B cell (primary cell): ENCODE results near the gene NKD2. TPM values are rescaled to one million over a fixed set of nuclear protein-coding genes. Genes with fewer than 3 reads are reported as not detected.

Source experiments
- ATAC-seq: fragments of 200-7000 bp; cut with Tn5 transposase; one replicate; pipeline ENCODE4 v1.10.0; 2021; ENCODE audit warnings: low read depth, mild to moderate bottlenecking, moderate number of reproducible peaks, moderate library complexity
- CTCF ChIA-PET: fragments of 350-600 bp; sonication (Branson Sonifier 250); formaldehyde crosslinking; loops from one replicate; lab custom pipeline; 2021; ENCODE audit warnings: antibody characterized with exemption, inconsistent platforms; lab: Charles Lee
- POLR2A ChIA-PET: fragments of 350-600 bp; sonication (Branson Sonifier 250); formaldehyde crosslinking; loops from one replicate; lab custom pipeline; 2021; ENCODE audit warnings: antibody characterized with exemption; lab: Charles Lee
- DNase-seq: peaks from one replicate; pipeline ENCODE4 v3.0.0; 2013
- H2AFZ ChIP-seq: 2 replicates; pipeline ENCODE4 v1.6.1; 2012; ENCODE audit warnings: mild to moderate bottlenecking, low read depth, low read length; ENCODE audit not compliant: insufficient read depth, poor library complexity, severe bottlenecking
- H3K27ac ChIP-seq, 2 donors: 1 replicate in 1 of 2; 2 replicates in 1 of 2; pipeline ENCODE4 v1.5.1; 2012 to 2013; ENCODE audit warnings: low read length in 2 of 2, mild to moderate bottlenecking in 2 of 2, moderate library complexity in 1 of 2
- H3K27me3 ChIP-seq, 4 experiments: fragments of 200-600 bp in 1 of 4; sonication (generic) in 1 of 4; replicated peaks in 1 of 4; 1 replicate in 2 of 4; 2 replicates in 2 of 4; pipeline versions ENCODE4 v1.6.1 to v1.7.0; 2013 to 2016; ENCODE audit warnings: low read length in 3 of 4, mild to moderate bottlenecking in 2 of 4, mixed read lengths in 1 of 4, moderate library complexity in 1 of 4; ENCODE audit not compliant: insufficient read depth in 4 of 4, control insufficient read depth in 3 of 4; ENCODE audit errors: control extremely low read depth in 1 of 4
- H3K36me3 ChIP-seq, 2 experiments: replicated peaks in 1 of 2; 1 replicate in 1 of 2; 2 replicates in 1 of 2; pipeline versions ENCODE4 v1.6.1 to v1.7.1; 2013; ENCODE audit warnings: low read length in 1 of 2; ENCODE audit not compliant: insufficient read depth in 2 of 2, control insufficient read depth in 1 of 2; ENCODE audit errors: control extremely low read depth in 1 of 2, extremely low read depth in 1 of 2
- H3K4me1 ChIP-seq, 2 donors: fragments of 200-600 bp in 1 of 2; sonication (generic) in 1 of 2; 1 replicate in 1 of 2; 2 replicates in 1 of 2; pipeline versions ENCODE4 v1.5.1 to v1.6.1; 2013 to 2017; ENCODE audit warnings: low read length in 2 of 2; ENCODE audit not compliant: control insufficient read depth in 2 of 2, insufficient read depth in 2 of 2
- H3K4me2 ChIP-seq: replicated peaks from 2 replicates; pipeline ENCODE3; 2012; ENCODE audit warnings: mild to moderate bottlenecking, low read depth, low read length; ENCODE audit not compliant: poor library complexity, severe bottlenecking
- H3K4me3 ChIP-seq, 5 experiments: fragments of 200-600 bp in 1 of 5; sonication (generic) in 1 of 5; 1 replicate in 3 of 5; 2 replicates in 2 of 5; pipeline versions ENCODE4 v1.5.1 to v1.7.0; 2011 to 2016; ENCODE audit warnings: low read length in 4 of 5, mild to moderate bottlenecking in 4 of 5, low read depth in 2 of 5, control low read depth in 1 of 5, moderate library complexity in 1 of 5; ENCODE audit not compliant: insufficient read depth in 1 of 5; ENCODE audit errors: control extremely low read depth in 1 of 5, extremely low read depth in 1 of 5
- H3K79me2 ChIP-seq: fragments of 200-600 bp; sonication (generic); one replicate; pipeline ENCODE4 v1.6.0; 2016; ENCODE audit warnings: low read length; ENCODE audit not compliant: control insufficient read depth, insufficient read depth
- H3K9ac ChIP-seq: fragments of 200-600 bp; sonication (generic); 2 replicates; pipeline ENCODE4 v1.6.1; 2017; ENCODE audit warnings: mild to moderate bottlenecking, low read length, moderate library complexity
- H3K9me3 ChIP-seq, 3 donors: one replicate each; pipeline versions ENCODE4 v1.6.1 to v1.7.1; 2013; ENCODE audit warnings: low read length in 2 of 3; ENCODE audit not compliant: control insufficient read depth in 2 of 3, insufficient read depth in 1 of 3; ENCODE audit errors: control extremely low read depth in 1 of 3
- H4K20me1 ChIP-seq: 2 replicates; pipeline ENCODE4 v1.6.0; 2012; ENCODE audit warnings: mild to moderate bottlenecking, low read length; ENCODE audit not compliant: insufficient read depth, control insufficient read depth, poor library complexity, severe bottlenecking
- H3K27ac Mint-ChIP-seq: one replicate; pipeline ENCODE4 v1.8.0; 2021; ENCODE audit warnings: mixed read lengths
- H3K27me3 Mint-ChIP-seq: one replicate; pipeline ENCODE4 v1.8.0; 2021; ENCODE audit warnings: mixed read lengths
- H3K4me1 Mint-ChIP-seq: one replicate; pipeline ENCODE4 v1.8.0; 2021; ENCODE audit warnings: mixed read lengths
- H3K4me3 Mint-ChIP-seq: one replicate; pipeline ENCODE4 v1.8.0; 2021; ENCODE audit warnings: mixed read lengths
- H3K9me3 Mint-ChIP-seq: one replicate; pipeline ENCODE4 v1.8.0; 2022; ENCODE audit warnings: mixed read lengths; ENCODE audit not compliant: insufficient read depth
- CTCF ChIP-seq: fragments of 200-600 bp; IDR thresholded peaks from one replicate; pipeline ENCODE4 v1.8.0; 2022; ENCODE audit warnings: antibody characterized with exemption, mild to moderate bottlenecking
- EZH2 ChIP-seq: IDR thresholded peaks from 2 replicates; pipeline ENCODE4 v1.6.1; 2012; ENCODE audit warnings: borderline replicate concordance, low read depth, mild to moderate bottlenecking, moderate library complexity, low read length; ENCODE audit not compliant: insufficient read depth, poor library complexity, severe bottlenecking
- WGBS: methylation state at CpG from one replicate; pipeline ENCODE4 v1.1.5; 2013; ENCODE audit warnings: missing lambda C conversion rate; ENCODE audit not compliant: insufficient coverage; 5-methylcytosine and 5-hydroxymethylcytosine counted together
- intact Hi-C: fragments of 100-400 bp; cut with micrococcal nuclease; formaldehyde crosslinking; loops from one replicate; pipeline ENCODE4 v1.10.0; 2022
- polyA plus RNA-seq: library from polyadenylated mRNA; depleted of rRNA; stranded (reverse); fragments of >200 nt; gene quantifications from 2 replicates; pipeline ENCODE4 v1.2.3, GENCODE V29; 2012
- total RNA-seq, 2 donors: library from RNA; stranded (reverse); fragments of 120-200 nt in 1 of 2; gene quantifications; 1 replicate in 1 of 2; 2 replicates in 1 of 2; pipeline versions ENCODE4 v1.2.3 to v1.2.4, GENCODE V29; 2013 to 2022

NKD2 gene
- total and polyA plus RNA-seq, 2 donors (not counting 1 experiment from before 2014, with no cell fraction given), result 0.12 to 0.34 TPM

- no peaks in the 10 kb centered on the region for H3K79me2 ChIP-seq
- peak overlapping the region; percentile 58 for H2AFZ ChIP-seq
- peak overlapping the region in 3 of 5 experiments; percentile 47 to 60 (median 51) for H3K4me3 ChIP-seq
- peak; percentile 61 for DNase-seq
- CTCF ChIA-PET, result no interaction called here
- TF ChIP-seq EZH2, result no peak
- peak; percentile 37 for TF ChIP-seq CTCF
- H3K4me1 ChIP-seq, result peaks cover 20 to 25% of the 10 kb centered on the region in 2 donors
- ATAC-seq, result peak; percentile 44
- H3K9ac ChIP-seq, result peak overlapping the region; percentile 60
- no peaks in the 10 kb centered on the region for H3K36me3 ChIP-seq
- peaks cover 0 to 54% (median 14%) of the 10 kb centered on the region in 4 experiments for H3K27me3 ChIP-seq
- Mint-ChIP-seq H3K9me3 (no peaks in the 10 kb centered on the region), H3K27me3 (peaks cover 39% of the 10 kb centered on the region), H3K4me1 (peaks cover 24% of the 10 kb centered on the region), H3K4me3 (peak overlapping the region; percentile 74), H3K27ac (no peak overlapping the region)
- H3K4me2 ChIP-seq, result peak overlapping the region; percentile 94
- no peaks in the 10 kb centered on the region for H4K20me1 ChIP-seq
- WGBS, result 6% methylated on average over 88 of the region's 88 CpGs
- H3K9me3 ChIP-seq, result peaks cover 0 to 4% (median 0%) of the 10 kb centered on the region in 3 donors
- intact Hi-C loops, result no loop called here
- no peak overlapping the region for H3K27ac ChIP-seq
- POLR2A ChIA-PET, result no interaction called here
Measured at GRCh38 chr5:1004461-1005248, 3.9 kb upstream of the NKD2 start.
